ENCODE data around the gene EHHADH. TPM values are rescaled to one million over a fixed set of nuclear protein-coding genes. Genes with fewer than 3 reads are reported as not detected.

The EHHADH gene
- polyA plus RNA-seq, 1 of the 3 experiments (the other 2 are of a cell fraction), result 2.5 TPM

GRCh38 chr3:185152410-185153170 is 101.3 kb downstream of the EHHADH start, which contains the start of gene C3orf70:
C3orf70 (minus strand) TSS chr3:185153060; CDS start chr3:185152823, 237 bp downstream.
- H3K27me3 ChIP-seq (ENCODE audit: insufficient read depth), result peaks cover 36% of the 10 kb centered on the region

DNA sequence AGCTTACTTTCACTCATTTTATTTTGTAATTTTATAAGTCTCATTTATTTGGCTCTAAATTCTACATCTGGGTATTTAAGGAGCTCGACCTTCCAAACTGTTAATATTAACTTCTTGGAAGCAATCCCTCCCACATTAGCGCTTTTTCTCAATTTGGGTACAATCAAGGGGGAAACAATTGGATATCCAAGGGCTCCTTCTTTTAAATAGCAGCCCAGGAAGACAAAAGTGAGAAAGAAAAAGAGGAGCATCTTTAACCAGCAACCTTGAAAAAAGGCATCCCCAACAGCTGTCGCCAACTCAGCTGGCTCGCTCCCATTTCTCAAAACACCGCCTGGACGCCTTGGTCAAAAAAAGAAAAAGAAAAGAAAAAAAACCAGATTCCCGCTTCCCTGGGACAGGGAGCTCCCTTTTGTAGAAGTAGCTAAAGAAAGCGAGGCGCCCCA is 101.9 kb downstream of the EHHADH start:
- CTCF ChIA-PET, result interaction anchor here (0.6 to 1.5 kb wide), 2 partner anchors 13 to 24 kb away, joined by 3 to 5 read pairs; no protein-coding TSS in a partner anchor
- H3K9me3 ChIP-seq, result no peaks in the 10 kb centered on the region
- no peaks in the 10 kb centered on the region for H3K9me2 ChIP-seq
- H3K4me3 ChIP-seq (ENCODE audit: low read depth in 2 of 2, low read length in 1 of 2), result peak overlapping the region; percentile 49
- no peak for DNase-seq
- H3K27ac ChIP-seq (ENCODE audit: low read depth in 2 of 2, low read length in 1 of 2), result no peak overlapping the region
- WGBS (ENCODE audit: low lambda C conversion rate), result 14% methylated on average over 9 of the region's 9 CpGs
- no peaks in the 10 kb centered on the region for H3K79me2 ChIP-seq (ENCODE audit: insufficient read depth)
- POLR2A ChIA-PET, result no interaction called here
- peak overlapping the region; percentile 65 for H3K4me2 ChIP-seq
- H3F3A ChIP-seq (replicated peaks; ENCODE audit: insufficient read depth), result no peaks in the 10 kb centered on the region
- no peaks in the 10 kb centered on the region for H3K36me3 ChIP-seq (replicated peaks in 1 of 2; ENCODE audit: control insufficient read depth in 1 of 2, insufficient read depth in 2 of 2, low read length in 1 of 2)
- TF ChIP-seq NRF1 (IDR thresholded peaks at IDR 0.05; ENCODE audit: low read depth, low read length) (no peak), CHD2 (IDR thresholded peaks at IDR 0.05; ENCODE audit: low read length, partially characterized antibody) (no peak), NFIC (IDR thresholded peaks at IDR 0.05; ENCODE audit: borderline replicate concordance) (no peak), EZH2phosphoT487 (IDR thresholded peaks at IDR 0.05; ENCODE audit: borderline replicate concordance, low read depth) (no peak), SMC3 (IDR thresholded peaks at IDR 0.05; ENCODE audit: low read depth, low read length) (no peak), ZBTB33 (IDR thresholded peaks at IDR 0.05; ENCODE audit: borderline replicate concordance, low read depth) (no peak), IRF3 (IDR thresholded peaks at IDR 0.05; ENCODE audit: low read depth, low read length) (no peak)
- TF ChIP-seq, protein P1, sequence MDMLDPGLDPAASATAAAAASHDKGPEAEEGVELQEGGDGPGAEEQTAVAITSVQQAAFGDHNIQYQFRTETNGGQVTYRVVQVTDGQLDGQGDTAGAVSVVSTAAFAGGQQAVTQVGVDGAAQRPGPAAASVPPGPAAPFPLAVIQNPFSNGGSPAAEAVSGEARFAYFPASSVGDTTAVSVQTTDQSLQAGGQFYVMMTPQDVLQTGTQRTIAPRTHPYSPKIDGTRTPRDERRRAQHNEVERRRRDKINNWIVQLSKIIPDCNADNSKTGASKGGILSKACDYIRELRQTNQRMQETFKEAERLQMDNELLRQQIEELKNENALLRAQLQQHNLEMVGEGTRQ (IDR thresholded peaks at IDR 0.05; ENCODE audit: borderline replicate concordance, low read depth, low read length), result no peak
- H3K9ac ChIP-seq, result no peak overlapping the region
- H3K4me1 ChIP-seq (ENCODE audit: control insufficient read depth in 1 of 2, insufficient read depth in 2 of 2, low read depth in 1 of 2, low read length in 1 of 2), result peaks cover 0 to 6% of the 10 kb centered on the region in 2 experiments; a peak in 1 of 4 replicates
- H3K27me3 ChIP-seq (ENCODE audit: insufficient read depth), result peaks cover 36% of the 10 kb centered on the region
- H2AFZ ChIP-seq (ENCODE audit: low read depth), result peak overlapping the region; percentile 89
- no peaks in the 10 kb centered on the region for H4K20me1 ChIP-seq (ENCODE audit: insufficient read depth)

More at GRCh38 chr3:185152410-185153170, 101.3 kb downstream of the EHHADH start, which contains the start of gene C3orf70:
- POLR2A ChIA-PET, result no interaction called here
- Histone ChIP-seq H3F3A (replicated peaks; ENCODE audit: insufficient read depth) (no peaks in the 10 kb centered on the region), H3K9me3 (no peaks in the 10 kb centered on the region), H3K36me3 (replicated peaks in 1 of 2; ENCODE audit: control insufficient read depth in 1 of 2, insufficient read depth in 2 of 2, low read length in 1 of 2) (no peaks in the 10 kb centered on the region), H3K4me1 (ENCODE audit: control insufficient read depth in 1 of 2, insufficient read depth in 2 of 2, low read depth in 1 of 2, low read length in 1 of 2) (peaks cover 0 to 6% of the 10 kb centered on the region in 2 experiments; a peak in 1 of 4 replicates), H3K79me2 (ENCODE audit: insufficient read depth) (no peaks in the 10 kb centered on the region), H3K27ac (ENCODE audit: low read depth in 2 of 2, low read length in 1 of 2) (no peak within 1 kb of the TSS), H4K20me1 (ENCODE audit: insufficient read depth) (no peaks in the 10 kb centered on the region), H3K9ac (no peak within 1 kb of the TSS), H3K4me2 (peak within 1 kb of the TSS; percentile 65), H2AFZ (ENCODE audit: low read depth) (peak within 1 kb of the TSS; percentile 89), H3K4me3 (ENCODE audit: low read depth in 2 of 2, low read length in 1 of 2) (peak within 1 kb of the TSS; percentile 49), H3K9me2 (no peaks in the 10 kb centered on the region)
- DNase-seq, result peak; percentile 88
- CTCF ChIA-PET, result interaction anchor here (0.6 to 1.5 kb wide), 2 partner anchors 14 to 24 kb away, joined by 3 to 5 read pairs; no protein-coding TSS in a partner anchor
- 3% methylated on average over 7 of the region's 113 CpGs for WGBS (ENCODE audit: low lambda C conversion rate)
- TF ChIP-seq MAX (IDR thresholded peaks at IDR 0.05; ENCODE audit: low read depth), result no peak
- no peak for TF ChIP-seq POLR2AphosphoS5 (IDR thresholded peaks at IDR 0.05; ENCODE audit: low read depth, low read length)
- TF ChIP-seq ZBTB33 (IDR thresholded peaks at IDR 0.05; ENCODE audit: borderline replicate concordance, low read depth), result no peak
- TF ChIP-seq NFIC (IDR thresholded peaks at IDR 0.05; ENCODE audit: borderline replicate concordance), result no peak
- TF ChIP-seq JUND (IDR thresholded peaks at IDR 0.05), result no peak
- TF ChIP-seq NRF1 (IDR thresholded peaks at IDR 0.05; ENCODE audit: low read depth, low read length), result peak; percentile 37; the same call in 1 of the 2 replicates
